Measurements from ENCODE around the gene DNA2. TPM values are rescaled to one million over a fixed set of nuclear protein-coding genes. Genes with fewer than 3 reads are reported as not detected.
A peak's percentile ranks its signal among the peaks of the same experiment; 100 is the strongest.
"Not testable (repeated sequence)": the region's sequence is repeated elsewhere in the genome, so short reads cannot be mapped to it uniquely, and the experiment has no call there.

Gene DNA2
- total RNA-seq, 1 donor = 3.8 TPM

GRCh38 chr10:68461032-68461431 lies 10.7 kb downstream of the DNA2 start:
- no peak for DNase-seq (ENCODE audit: low read depth in 2 of 3, low spot score in 2 of 3)

- DNase-seq (ENCODE audit: low read depth in 2 of 3, low spot score in 2 of 3) = not testable (repeated sequence)
These were observed 22.1 kb downstream of the DNA2 start for GRCh38 chr10:68449698-68450097.

- no peak for DNase-seq (ENCODE audit: low read depth in 2 of 3, low spot score in 2 of 3)
These were observed 25.6 kb downstream of the DNA2 start for GRCh38 chr10:68446179-68446578.

- no peak for DNase-seq (ENCODE audit: low read depth in 2 of 3, low spot score in 2 of 3)
These were observed 28.8 kb downstream of the DNA2 start for GRCh38 chr10:68442971-68443370.

- no peak for DNase-seq (ENCODE audit: low read depth in 2 of 3, low spot score in 2 of 3)
These were observed 30.9 kb downstream of the DNA2 start for GRCh38 chr10:68440898-68441297.

GRCh38 chr10:68435803-68436202 lies 36.0 kb downstream of the DNA2 start:
- DNase-seq (ENCODE audit: low read depth in 2 of 3, low spot score in 2 of 3) = peak in 2 of 3 donors; percentile 3 to 48

- DNase-seq (ENCODE audit: low read depth in 2 of 3, low spot score in 2 of 3) = no peak
These were observed 37.1 kb downstream of the DNA2 start for GRCh38 chr10:68434657-68435056.

- no peak for DNase-seq (ENCODE audit: low read depth in 2 of 3, low spot score in 2 of 3)
These were observed 43.2 kb downstream of the DNA2 start for GRCh38 chr10:68428396-68429104.

- DNase-seq (ENCODE audit: low read depth in 2 of 3, low spot score in 2 of 3) = no peak
These were observed 47.2 kb downstream of the DNA2 start for GRCh38 chr10:68424454-68425014.

GRCh38 chr10:68423522-68423921 lies 48.3 kb downstream of the DNA2 start:
- DNase-seq (ENCODE audit: low read depth in 2 of 3, low spot score in 2 of 3) = no peak

GRCh38 chr10:68419376-68419775 lies 52.4 kb downstream of the DNA2 start:
- no peak for DNase-seq (ENCODE audit: low read depth in 2 of 3, low spot score in 2 of 3)

- no peak for DNase-seq (ENCODE audit: low read depth in 2 of 3, low spot score in 2 of 3)
These were observed 62.8 kb downstream of the DNA2 start for GRCh38 chr10:68408898-68409518.

- peak; percentile 68 to 86 (median 82) for DNase-seq (ENCODE audit: low read depth in 2 of 3, low spot score in 2 of 3)
These were observed 64.8 kb downstream of the DNA2 start, which contains the start of gene RUFY2 for GRCh38 chr10:68406815-68407548. RUFY2 (minus strand) TSS chr10:68407277; CDS start chr10:68407189, 88 bp downstream.

GRCh38 chr10:68406111-68406814 lies 65.5 kb downstream of the DNA2 start:
- DNase-seq (ENCODE audit: low read depth in 2 of 3, low spot score in 2 of 3) = peak in 2 of 3 donors; percentile 59 to 69

- DNase-seq (ENCODE audit: low read depth in 2 of 3, low spot score in 2 of 3) = no peak
These were observed 68.1 kb downstream of the DNA2 start for GRCh38 chr10:68403701-68404100.

- DNase-seq (ENCODE audit: low read depth in 2 of 3, low spot score in 2 of 3) = no peak
These were observed 69.5 kb downstream of the DNA2 start for GRCh38 chr10:68402276-68402675.

- DNase-seq (ENCODE audit: low read depth in 2 of 3, low spot score in 2 of 3) = no peak
These were observed 74.8 kb downstream of the DNA2 start for GRCh38 chr10:68397005-68397404.

GRCh38 chr10:68385740-68386139 lies 86.0 kb downstream of the DNA2 start:
- no peak for DNase-seq (ENCODE audit: low read depth in 2 of 3, low spot score in 2 of 3)

- DNase-seq (ENCODE audit: low read depth in 2 of 3, low spot score in 2 of 3) = peak in 1 of 3 donors; percentile 1
These were observed 100.2 kb downstream of the DNA2 start for GRCh38 chr10:68371604-68372003.

GRCh38 chr10:68367121-68367520 lies 104.7 kb downstream of the DNA2 start:
- DNase-seq (ENCODE audit: low read depth in 2 of 3, low spot score in 2 of 3) = no peak

- DNase-seq (ENCODE audit: low read depth in 2 of 3, low spot score in 2 of 3) = no peak
These were observed 105.2 kb downstream of the DNA2 start for GRCh38 chr10:68366600-68366999.

All from hematopoietic multipotent progenitor cell (in vitro differentiated cells).